Aortic smooth muscle cell (primary cell): Measurements from ENCODE around the gene NEUROD1. TPM values are rescaled to one million over a fixed set of nuclear protein-coding genes. Genes with fewer than 3 reads are reported as not detected.

ENCODE experiments used
- total RNA-seq: library from RNA; depleted of rRNA; stranded (reverse); fragments of >200 nt; gene quantifications from 2 replicates; pipeline ENCODE4 v1.2.3, GENCODE V29; 2014

The NEUROD1 gene
- not detected in 2 replicates for total RNA-seq

DNA sequence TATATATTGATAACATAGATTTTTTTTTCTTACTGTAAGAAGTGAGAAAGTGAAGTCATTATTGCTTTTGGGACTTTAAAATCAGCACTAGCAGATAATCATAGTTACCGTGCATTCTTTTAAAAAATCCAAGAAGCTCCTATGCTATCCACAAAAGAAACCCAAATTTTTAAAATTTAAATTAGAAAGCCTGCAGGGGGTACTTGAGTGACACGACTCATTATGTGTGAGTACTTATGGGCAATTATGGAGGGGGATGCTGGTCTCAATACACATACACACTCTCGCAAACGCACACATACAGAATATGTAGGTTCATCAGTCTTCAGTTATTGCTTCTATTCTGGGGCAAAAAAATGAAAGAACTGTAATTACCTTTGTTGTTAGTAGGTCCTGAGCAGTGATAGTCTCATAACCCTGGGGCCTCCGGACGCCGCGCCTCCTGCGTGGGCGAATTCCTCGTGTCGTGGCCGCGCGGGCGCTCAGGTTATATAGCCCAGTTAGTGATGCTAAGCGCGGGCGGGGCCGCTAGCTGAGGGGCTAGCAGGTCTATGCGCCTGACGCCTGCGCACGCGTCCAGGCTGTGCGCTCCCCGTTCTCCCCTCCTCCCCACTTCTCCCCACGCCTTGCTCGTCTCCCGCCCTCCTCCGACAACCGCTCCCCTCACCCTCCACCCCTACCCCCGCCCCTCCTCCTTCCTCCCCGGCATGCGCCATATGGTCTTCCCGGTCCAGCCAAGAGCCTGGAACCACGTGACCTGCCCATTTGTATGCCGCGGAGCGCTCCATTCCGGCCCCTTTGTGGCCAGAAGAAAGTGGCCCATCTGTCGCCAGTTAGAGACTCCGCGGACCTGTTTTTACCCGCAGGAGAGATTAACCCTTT lies at the start of gene NEUROD1:
TSS of gene NEUROD1 (minus strand) at position 463 of the 882 bp plus-strand sequence. CDS start 1,657 bp downstream, outside the sequence.

GRCh38 chr2:181656450-181657291 lies 23.6 kb downstream of the NEUROD1 start, which contains the start of gene CERKL:
Gene CERKL (minus strand): TSS chr2:181657105. CDS start chr2:181657006, 99 bp downstream.

Other genes starting within 250 kb of the NEUROD1 start
- 23.0 and 29.1 TPM in 2 replicates for gene ITGA4, start 223.1 kb downstream of the NEUROD1 start, total RNA-seq
- gene CERKL, start 23.4 kb downstream of the NEUROD1 start, total RNA-seq, result 0.13 and 0.19 TPM in 2 replicates
- gene ITPRID2, start 211.2 kb upstream of the NEUROD1 start, total RNA-seq, result 174 and 208 TPM in 2 replicates